Common myeloid progenitor, CD34-positive (primary cell): ENCODE results near the gene TNPO3.

Source experiments
- CTCF ChIA-PET: fragments of 350-600 bp; sonication (Branson Sonifier 250); formaldehyde crosslinking; loops from one replicate; lab custom pipeline; 2021; ENCODE audit warnings: antibody characterized with exemption; lab: Charles Lee
- POLR2A ChIA-PET: fragments of 350-600 bp; sonication (Branson Sonifier 250); formaldehyde crosslinking; loops from one replicate; lab custom pipeline; 2021; ENCODE audit warnings: antibody characterized with exemption; lab: Charles Lee
- DNase-seq, 3 donors: peaks; one replicate each; pipeline versions ENCODE4 v3.0.0 to v3.0.0-alpha.2; 2013
- H3K27ac ChIP-seq, 2 experiments: 1 replicate in 1 of 2; 2 replicates in 1 of 2; pipeline ENCODE4 v1.7.0; 2013; ENCODE audit warnings: inconsistent platforms in 2 of 2, low read length in 2 of 2, mild to moderate bottlenecking in 2 of 2, low read depth in 1 of 2, moderate library complexity in 1 of 2; ENCODE audit not compliant: severe bottlenecking in 2 of 2, insufficient read depth in 1 of 2, poor library complexity in 1 of 2
- H3K27me3 ChIP-seq, 5 experiments: replicated peaks in 2 of 5; 1 replicate in 3 of 5; 2 replicates in 2 of 5; pipeline versions ENCODE4 v1.6.1 to v1.7.0; 2013; ENCODE audit warnings: low read length in 4 of 5, mild to moderate bottlenecking in 2 of 5, moderate library complexity in 2 of 5, inconsistent platforms in 1 of 5; ENCODE audit not compliant: insufficient read depth in 5 of 5, control insufficient read depth in 4 of 5
- H3K36me3 ChIP-seq, 4 experiments: 1 replicate in 2 of 4; 2 replicates in 2 of 4; pipeline versions ENCODE4 v1.6.1 to v1.7.0; 2013; ENCODE audit warnings: low read length in 3 of 4, control low read depth in 1 of 4, mild to moderate bottlenecking in 1 of 4; ENCODE audit not compliant: control insufficient read depth in 4 of 4, insufficient read depth in 4 of 4
- H3K4me1 ChIP-seq, 4 experiments: 1 replicate in 3 of 4; 2 replicates in 1 of 4; pipeline versions ENCODE4 v1.6.1 to v1.7.1; 2013; ENCODE audit warnings: low read length in 3 of 4, mild to moderate bottlenecking in 3 of 4, control low read depth in 1 of 4, inconsistent platforms in 1 of 4, moderate library complexity in 1 of 4; ENCODE audit not compliant: control insufficient read depth in 4 of 4, insufficient read depth in 4 of 4; ENCODE audit errors: control extremely low read depth in 1 of 4
- H3K4me3 ChIP-seq, 7 experiments: 1 replicate in 4 of 7; 2 replicates in 3 of 7; pipeline versions ENCODE4 v1.5.1 to v1.7.0; 2013; ENCODE audit warnings: mild to moderate bottlenecking in 7 of 7, low read length in 6 of 7, moderate library complexity in 6 of 7, inconsistent platforms in 2 of 7, low read depth in 2 of 7, control low read depth in 1 of 7; ENCODE audit not compliant: insufficient read depth in 4 of 7, control insufficient read depth in 1 of 7; ENCODE audit errors: extremely low read depth in 1 of 7
- H3K9me3 ChIP-seq, 5 experiments: 1 replicate in 4 of 5; 2 replicates in 1 of 5; pipeline versions ENCODE4 v1.6.1 to v1.7.1; 2013; ENCODE audit warnings: low read length in 4 of 5, mild to moderate bottlenecking in 2 of 5, inconsistent platforms in 1 of 5, low read depth in 1 of 5, moderate library complexity in 1 of 5; ENCODE audit not compliant: control insufficient read depth in 4 of 5, insufficient read depth in 2 of 5; ENCODE audit errors: control extremely low read depth in 1 of 5
- WGBS: methylation state at CpG from one replicate; pipeline ENCODE4 v1.1.5; 2013; ENCODE audit not compliant: insufficient coverage; 5-methylcytosine and 5-hydroxymethylcytosine counted together

TNPO3 gene

GRCh38 chr7:128904381-128905197 lies 150.3 kb downstream of the TNPO3 start:
- peaks cover 0 to 2% (median 0%) of the 10 kb centered on the region in 5 experiments for H3K9me3 ChIP-seq
- peaks cover 0 to 2% (median under 1%) of the 10 kb centered on the region in 4 experiments for H3K4me1 ChIP-seq
- H3K36me3 ChIP-seq: no peaks in the 10 kb centered on the region
- no peak overlapping the region for H3K27ac ChIP-seq
- H3K27me3 ChIP-seq: peaks cover 0 to 15% (median 10%) of the 10 kb centered on the region in 5 experiments
- POLR2A ChIA-PET: no interaction called here
- 48% methylated on average over 6 of the region's 8 CpGs for WGBS
- H3K4me3 ChIP-seq: no peak overlapping the region
- DNase-seq: peak; percentile 71 to 88 (median 83)
- CTCF ChIA-PET: interaction anchor here (1.0 to 2.6 kb wide), 10 partner anchors 7 to 187 kb away, joined by 3 to 21 read pairs (median 6); no protein-coding TSS in a partner anchor
